Activated CD4-positive, alpha-beta T cell treated with anti-CD3 and anti-CD28 coated beads for 48 hours (primary cell): ENCODE measurements around the gene PRKD2.

Source experiments
- DNase-seq: peaks from one replicate; pipeline ENCODE4 v3.0.0-alpha.2; 2020

PRKD2 gene

DNA sequence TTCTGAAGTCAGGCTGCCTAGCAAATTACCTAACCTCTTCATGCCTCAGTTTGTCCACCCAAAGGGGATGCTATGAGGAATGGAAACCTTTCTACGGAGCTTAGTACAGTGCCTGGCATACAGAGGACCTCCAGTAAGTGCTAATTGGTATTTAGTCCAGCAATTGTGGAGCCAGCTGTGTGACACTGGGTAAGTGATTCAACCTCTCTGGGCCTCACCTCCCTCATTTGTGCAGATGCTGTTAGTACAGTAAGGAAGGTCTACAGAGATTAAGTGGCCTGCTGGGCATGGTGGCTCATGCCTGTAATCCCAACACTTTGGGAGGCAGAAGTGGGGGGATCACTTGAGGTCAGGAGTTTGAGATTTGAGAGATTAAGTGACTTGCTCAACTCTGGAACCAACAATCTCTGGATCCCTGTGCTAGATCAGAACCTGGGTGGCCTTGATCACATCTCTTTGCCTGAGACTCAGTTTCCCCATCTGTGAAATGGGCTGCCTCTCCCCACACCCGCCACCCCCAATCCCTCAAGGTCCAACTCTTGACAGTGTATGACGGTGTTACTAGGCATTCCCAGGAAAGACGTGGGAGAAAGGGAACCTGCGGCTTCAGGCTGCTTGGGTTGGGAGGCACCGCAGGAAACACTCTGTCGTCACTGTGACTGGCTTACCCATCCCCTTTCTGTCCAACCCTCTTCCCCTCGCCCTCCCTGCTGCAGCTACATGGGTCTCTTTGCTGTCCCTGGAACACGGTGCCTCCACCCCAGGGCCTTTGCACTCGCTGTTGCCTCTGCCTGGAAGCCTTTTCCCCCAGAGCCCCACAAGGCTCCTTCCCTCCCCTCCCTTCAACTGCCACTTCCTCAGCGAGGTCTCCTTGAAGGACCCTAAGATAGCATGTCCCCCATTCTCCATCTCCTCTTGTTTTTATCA, 18.3 kb downstream of the PRKD2 start:
- no peak for DNase-seq

DNA sequence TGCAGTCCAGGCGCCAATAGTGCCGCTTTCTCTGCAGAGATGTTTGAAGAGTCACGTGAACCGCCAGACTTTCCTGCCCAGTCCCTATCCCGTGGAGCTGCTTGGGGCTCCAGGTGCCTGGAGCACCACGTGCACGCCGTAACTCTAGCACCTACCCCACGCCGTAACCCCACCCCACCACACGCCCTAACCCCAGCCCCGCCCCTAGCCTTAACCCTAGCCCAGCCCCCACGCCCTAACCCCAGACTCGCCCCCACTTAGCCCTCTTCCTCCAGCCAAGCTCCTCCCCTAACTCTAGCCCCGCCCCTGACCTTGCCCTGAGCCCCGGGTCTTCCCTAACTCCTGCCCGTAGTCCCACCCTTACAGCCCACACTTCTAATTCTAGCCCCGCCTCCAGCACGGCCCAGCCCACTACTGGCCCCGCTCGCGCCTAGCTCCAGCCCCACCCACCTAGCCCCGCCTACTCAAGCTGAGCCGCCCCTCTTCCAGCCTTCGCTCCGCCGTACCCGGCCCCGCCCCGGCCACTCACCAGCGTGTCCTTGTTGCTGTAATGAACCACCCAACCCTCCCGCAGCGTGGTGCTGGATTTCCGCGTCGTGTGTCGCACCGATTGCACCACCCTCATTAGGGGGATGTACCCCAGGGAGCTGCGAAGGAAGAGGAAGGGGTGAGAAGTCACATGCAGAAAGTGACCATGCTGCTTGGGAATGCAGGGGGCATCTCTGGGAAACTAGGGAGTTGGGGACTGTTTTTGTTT, 19.5 kb downstream of the PRKD2 start:
- DNase-seq, result peak; percentile 44

DNA sequence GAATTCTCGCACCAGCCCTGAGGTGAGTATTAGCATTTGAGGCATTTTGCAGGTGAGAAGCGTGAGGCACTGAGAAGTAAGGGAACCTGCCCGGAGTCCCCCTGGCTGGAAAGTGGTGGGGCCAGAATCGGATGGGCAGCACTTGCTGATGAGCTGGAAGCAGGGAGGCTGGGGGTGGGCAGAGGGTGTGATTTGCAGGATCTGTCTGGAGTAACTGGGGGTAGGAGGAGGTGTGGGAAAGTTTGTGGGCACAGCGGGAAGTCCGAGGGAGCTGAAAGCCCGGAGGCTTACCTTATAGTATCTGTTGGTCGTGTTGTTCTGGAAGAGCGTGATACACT, 20.1 kb downstream of the PRKD2 start:
- DNase-seq, result no peak

DNA sequence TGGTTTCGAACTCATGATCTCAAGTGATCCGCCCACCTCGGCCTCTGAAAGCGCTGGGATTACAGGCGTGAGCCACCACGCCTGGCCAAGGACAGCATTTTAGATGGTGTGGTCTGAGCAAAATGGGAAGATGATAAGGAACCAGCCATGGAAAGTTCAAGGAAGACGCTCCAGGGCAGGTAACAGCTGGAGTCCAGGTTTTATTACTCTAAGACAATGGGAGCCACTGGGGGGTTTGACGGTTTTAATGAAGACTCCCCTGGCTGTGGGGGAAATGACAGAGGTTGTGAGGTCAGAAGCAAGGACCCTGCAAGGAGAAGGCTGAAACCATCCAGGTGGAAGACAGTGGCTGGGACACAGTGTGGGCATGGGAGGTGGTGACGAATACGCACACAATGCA, 20.9 kb downstream of the PRKD2 start:
- DNase-seq, result no peak

DNA sequence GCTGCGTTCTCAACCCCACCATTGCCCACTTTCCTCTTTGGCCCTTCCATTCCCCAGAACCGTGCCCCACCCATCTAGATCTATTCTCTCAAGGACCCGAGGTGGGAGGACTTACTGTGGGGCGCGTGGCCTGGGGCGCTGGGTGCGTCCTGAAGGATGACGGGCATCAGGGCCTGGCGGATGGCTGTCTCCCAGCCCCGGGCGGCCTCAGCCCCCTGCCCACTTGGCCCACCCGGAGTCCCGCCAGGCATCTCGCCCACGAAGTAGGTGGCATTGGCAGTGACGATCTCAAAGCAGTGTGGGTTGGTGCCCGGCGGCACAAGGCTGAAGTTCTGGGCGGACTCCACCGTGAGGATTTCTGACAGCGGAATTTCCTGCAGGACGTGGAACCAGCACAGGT, 23.2 kb downstream of the PRKD2 start:
- DNase-seq, result no peak

DNA sequence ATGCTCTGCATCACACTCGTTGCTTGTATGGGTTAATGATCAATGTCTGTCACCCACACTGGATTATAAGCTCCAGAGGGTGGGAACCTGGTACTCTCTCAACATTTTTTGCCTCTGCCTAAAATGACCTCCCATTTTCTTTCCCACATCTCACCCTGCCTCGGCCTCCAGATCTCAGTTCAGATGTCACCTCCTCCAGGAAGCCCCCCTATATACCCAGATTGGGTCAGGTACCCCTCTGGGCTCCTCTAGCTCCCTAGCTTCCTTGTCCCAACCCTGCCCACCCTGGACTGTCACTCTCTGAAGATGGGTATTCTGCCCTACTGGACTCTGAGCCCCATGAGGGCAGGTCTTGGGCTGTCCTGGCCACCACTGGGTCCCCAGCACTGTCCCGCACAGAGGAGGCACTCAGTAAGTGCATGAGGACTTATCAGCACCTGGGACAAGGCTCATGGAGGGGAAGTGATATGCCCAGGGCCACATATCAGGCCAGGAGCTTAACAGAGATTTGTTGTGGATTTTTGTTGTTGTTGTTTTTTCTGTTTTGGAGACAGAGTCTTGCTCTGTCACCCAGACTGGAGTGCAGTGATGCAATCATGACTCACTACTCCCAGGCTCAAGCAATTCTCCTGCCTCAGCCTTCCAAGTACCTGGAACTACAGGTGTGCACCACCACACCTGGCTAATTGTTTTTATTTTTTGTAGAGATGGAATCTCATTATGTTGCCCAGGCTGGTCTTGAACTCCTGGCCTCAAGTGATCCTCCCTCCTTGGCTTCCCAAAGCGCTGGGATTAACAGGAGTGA, 23.8 kb downstream of the PRKD2 start:
- no peak for DNase-seq

DNA sequence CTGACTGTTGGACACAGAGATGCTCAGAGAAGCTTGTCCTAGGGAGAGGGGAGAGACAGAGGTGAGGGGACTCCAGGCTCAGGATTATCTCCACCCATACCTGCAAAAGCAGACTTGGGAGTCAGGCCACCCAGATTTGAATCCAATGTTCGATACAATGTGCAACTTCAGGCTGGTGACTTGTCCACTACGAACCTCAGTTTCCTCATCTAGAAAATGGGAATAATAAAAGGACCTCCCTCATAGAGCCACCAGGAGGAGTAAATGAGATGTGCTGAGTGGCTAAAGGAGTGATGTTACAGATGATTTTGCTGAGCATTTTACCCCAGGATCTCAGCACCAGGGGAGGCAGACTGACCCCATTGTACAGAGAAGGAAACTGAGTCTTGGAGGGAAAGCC, 25.0 kb downstream of the PRKD2 start:
- DNase-seq, result no peak

DNA sequence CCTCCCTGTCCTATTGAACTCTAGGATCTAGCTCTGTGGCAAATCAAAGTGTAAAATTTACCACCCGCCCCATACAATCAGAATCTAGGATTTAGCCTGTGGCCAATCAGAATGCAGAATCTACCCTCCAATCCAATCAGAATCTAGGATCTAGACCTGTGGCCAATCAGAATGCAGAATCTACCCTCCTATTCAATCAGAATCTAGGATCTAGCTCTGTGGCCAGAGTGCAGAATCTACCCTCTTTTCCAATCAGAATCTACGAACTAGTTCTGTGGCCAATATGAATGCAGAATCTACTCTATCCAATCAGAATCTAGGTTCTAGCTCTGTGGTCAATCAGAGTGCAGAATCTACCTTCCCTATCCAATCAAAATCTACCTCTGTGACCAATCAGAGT, 25.8 kb downstream of the PRKD2 start:
- DNase-seq, result no peak

DNA sequence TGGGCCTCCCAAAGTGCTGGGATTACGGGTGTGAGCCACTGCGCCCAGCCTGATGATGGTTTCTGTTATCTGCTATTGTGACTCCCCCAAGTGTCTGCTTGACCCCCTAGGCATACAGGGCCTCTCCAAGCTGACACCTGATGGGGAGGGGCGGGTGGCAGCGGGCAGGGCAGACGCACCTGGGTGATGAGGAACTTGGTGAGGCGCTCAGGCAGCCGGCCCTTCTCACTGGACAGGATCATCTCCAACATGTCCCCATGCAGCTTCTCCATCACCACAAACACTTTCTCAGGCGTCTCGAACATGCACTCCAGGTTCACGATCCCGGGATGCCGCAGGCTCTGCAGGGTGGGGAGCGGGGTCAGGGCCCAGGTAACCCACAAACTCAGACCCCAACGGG, 27.6 kb downstream of the PRKD2 start:
- DNase-seq, result no peak

DNA sequence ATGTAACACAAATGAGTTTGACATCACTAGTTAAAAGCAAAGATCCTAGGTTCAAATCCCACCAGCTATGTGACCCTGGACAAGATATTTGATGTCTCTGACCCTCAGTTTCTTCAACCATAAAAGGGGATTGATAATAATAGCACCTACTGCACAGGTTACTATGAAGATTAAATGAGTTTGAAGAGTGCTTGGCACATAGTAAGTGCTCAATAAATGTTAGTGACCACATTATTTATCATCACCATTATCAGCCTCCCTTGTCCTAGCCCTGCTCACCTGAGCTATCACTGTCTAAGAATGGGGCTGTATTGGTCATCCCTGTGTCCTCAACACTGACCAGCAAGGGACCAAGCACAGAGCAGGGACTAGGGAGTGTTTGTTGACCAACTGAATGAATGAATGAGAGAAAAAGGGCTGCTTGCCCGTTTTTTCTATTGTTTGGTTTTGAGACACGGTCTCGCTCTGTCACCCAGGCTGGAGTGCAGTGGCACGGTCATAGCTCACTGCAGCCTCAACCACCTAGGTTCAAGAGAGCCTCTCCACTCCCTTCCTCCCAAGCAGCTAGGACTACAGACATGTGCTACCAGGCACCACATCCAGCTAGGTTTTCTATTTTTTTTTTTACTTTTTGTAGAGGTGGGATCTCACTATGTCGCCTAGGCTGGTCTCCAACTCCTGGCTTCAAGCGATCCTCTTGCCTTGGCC, 29.3 kb downstream of the PRKD2 start:
- DNase-seq, result no peak

DNA sequence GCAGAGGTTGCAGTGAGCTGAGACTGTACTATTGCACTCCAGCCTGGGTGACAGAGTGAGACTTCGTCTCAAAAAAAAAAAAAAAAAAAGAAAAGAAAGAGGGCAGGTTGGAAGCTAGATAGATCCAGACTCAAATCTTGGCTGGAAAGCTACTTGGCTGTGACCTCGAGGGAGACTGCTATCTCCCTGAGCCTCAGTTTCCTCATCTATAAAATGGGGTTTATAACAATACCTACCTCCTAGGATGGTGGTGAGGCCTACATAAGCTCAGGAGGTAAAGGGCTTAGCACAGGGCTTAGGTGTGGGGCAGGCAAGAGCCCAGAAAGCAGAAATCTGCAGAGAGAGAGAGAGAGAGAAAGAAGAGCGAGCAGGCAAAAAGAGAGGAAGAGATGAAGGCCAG, 31.7 kb downstream of the PRKD2 start:
- DNase-seq, result no peak

DNA sequence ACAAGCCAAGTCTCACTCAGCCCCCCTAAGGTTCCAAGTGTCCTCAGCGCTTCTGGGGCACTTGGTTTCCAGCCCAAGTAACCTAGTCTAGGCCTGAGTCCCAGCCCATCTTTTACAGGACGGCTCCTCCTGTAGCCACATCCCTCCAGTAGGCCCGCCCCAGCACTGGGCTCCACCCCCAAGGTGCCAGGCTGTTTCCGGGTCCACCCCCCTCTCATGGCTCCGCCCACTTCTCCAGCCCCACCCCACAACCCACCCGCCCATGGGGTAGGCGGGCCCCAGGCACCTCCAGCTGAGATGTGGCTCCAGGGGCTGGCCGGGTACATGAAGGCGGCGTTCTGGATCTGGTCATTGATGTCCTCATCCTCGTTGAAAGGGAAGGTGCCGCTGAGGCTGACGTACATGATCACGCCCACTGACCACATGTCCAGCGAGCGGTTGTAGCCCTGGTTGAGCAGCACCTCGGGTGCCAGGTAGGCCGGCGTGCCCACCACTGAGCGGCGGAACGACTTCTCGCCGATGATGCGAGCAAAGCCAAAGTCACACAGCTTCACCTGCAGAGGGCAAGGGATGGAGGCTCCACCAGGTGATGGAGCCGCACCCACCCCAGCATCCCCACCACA, 38.7 kb downstream of the PRKD2 start:
- peak; percentile 84 for DNase-seq

DNA sequence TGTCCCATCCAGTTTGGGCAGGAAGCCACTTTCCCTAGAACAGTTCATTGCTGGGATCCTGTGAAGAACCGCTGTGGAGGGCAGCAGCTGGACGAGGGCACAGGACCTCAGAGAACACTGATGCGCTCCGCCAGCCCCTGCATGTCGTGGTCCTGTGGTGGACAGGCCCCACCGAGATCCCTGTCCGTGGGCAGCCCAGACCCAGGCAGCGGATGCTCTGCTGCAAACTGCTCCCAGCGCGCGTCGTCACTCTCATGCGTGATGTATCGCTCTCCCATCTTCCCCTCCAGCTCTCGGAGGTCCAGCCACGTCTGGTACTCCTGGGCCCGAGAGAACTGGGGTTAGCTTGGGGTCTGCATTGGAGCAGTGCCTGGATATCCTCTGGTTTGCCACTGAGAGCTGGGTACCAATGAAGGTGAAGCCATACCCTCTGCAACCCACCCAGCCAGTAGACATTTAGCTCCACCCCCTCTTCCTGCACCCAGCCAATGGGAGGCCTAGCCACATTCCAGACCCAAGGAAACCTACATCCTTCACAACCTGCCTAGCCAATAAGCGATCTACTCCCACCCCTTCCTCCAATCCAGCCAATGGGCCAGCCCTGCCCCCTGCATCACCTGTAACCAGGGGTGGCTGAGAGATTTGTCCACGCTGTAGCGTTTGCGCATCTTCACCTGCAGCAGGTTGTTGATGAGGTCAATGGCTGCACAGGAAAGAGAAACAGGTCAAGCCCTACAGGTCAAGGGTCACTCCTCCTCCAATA, 42.3 kb downstream of the PRKD2 start:
- DNase-seq, result no peak

DNA sequence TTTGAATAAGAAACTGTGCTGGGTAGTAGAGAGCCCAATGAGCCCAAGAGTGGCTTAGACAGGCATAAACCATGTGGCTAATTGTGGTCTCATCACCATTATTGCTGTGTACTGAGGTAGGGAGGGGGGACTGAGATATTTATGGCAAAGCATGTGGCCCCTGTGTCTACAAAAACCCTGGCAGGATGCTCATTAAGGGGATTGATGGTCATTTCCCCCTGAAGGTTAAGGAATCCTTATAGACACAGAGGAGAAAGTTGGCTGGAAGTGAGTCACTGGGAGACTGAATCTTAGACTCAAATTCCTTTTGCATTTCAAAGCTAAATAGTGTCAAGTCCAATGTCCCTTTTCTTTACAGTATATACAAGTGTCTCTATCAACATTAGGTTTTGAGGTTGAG, 46.1 kb downstream of the PRKD2 start:
- DNase-seq, result no peak

DNA sequence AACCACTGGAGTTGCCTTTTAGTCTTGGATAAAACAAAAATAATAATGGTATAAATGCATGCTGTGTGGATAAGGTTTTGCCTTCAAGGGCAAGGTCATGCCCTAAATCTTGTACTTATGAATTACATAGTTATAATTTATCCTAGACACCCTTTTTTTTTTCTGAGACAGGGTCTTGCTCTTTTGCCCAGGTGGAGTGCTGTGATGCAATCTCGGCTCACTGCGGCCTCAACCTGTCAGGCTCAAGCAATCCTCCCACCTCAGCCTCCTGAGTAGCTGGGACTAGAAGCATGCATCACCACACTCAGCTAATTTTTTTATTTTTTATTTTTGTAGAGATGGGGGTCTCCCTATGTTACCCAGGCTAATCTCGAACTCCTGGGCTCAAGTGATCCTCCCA, 48.3 kb downstream of the PRKD2 start:
- DNase-seq, result no peak

DNA sequence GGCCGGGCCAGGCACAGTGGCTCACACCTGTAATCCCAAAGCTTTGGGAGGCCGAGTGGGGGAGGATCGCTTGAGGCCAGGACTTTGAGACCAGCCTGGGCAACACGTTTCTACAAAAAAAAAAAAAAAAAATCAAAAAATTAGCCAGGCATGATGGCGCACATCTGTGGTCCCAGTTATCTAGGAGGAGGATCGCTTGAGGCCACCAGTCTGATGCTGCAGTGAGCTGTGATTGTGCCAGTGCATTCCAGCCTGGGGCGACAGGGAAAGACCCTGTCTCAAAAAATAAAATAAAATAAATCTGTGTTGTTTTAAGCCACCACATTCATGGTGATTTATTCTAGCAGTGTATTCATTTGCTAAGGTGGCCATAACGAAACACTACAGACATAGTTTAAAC, 51.8 kb downstream of the PRKD2 start:
- DNase-seq, result no peak

DNA sequence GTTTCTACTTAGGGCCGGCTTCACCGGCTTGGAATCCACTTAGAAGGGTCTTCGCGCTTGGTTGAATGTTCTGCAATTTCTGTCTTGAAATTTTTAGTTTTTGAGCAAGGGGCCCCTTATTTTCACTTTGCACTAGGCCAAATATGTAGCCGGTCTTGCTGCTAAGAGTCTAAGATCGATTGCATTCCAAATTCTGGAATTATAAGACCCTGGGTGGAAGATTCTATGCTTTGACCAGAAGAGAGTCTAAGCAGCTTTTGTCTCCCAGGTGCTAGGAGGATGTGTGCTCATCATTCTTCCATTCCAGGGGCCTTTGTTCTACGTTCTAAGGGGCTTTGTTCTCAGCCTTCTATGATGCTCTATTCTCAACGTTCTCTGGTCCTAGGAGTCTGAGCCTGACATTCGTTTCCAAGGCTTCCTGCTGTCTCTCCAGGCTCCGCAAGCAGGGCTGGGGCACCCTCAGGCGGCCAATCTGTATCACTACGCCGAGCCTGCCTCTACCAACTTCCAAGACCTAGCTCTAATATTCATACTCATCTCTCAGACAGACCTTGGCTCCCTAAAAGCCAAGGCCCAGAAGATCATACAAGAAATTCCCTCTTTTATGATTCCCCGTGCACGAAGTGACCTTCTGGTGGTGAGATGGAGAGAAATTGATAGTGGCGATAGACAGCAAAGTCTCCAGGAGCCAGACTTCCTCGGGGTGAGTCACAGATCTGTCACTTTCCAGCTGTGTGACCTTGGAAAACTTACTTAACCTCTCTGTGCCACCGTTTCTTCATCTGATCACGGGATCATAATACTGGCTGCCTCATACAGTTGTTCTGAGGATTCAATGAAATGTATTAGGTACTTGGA, 55.0 kb downstream of the PRKD2 start:
- peak; percentile 86 for DNase-seq

DNA sequence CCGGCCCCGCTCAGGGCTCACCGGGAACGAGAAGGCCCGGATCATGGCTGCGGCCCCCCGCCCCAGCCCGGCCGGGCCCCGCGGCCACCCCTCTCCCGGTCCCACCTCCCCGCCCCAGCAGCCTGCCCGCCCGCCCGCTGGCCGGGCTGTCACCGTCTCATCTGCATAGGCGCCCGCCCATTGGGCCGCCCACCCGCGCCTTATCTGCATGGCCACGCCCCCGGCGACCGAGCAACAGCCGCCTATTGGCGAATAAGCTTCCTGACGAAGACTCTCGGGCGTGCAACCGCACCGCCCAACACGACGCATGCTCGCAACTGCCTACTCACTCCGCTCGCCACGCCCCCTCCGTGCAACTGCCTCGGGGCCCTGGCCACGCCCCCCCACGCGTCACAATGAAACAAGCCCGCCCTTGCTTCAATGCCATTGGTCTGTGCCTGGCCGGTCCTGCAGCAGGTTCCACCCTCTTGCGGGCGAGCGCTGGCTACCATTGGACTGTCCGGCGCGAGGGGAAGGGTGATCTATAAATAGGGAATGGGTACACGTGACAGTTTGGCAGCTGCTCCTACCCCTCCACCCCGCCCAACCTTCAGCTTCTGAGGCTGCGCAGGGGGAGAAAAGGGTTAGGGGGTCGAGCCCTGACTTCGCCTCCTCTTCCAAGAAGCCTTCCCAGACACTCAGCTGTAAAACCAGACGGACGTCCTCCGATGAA, 55.7 kb downstream of the PRKD2 start, which contains the start of gene DACT3:
TSS of gene DACT3 (minus strand) at position 163 of the 712 bp plus-strand sequence. CDS start at position 45, 118 bp downstream.
- peak; percentile 100 for DNase-seq

DNA sequence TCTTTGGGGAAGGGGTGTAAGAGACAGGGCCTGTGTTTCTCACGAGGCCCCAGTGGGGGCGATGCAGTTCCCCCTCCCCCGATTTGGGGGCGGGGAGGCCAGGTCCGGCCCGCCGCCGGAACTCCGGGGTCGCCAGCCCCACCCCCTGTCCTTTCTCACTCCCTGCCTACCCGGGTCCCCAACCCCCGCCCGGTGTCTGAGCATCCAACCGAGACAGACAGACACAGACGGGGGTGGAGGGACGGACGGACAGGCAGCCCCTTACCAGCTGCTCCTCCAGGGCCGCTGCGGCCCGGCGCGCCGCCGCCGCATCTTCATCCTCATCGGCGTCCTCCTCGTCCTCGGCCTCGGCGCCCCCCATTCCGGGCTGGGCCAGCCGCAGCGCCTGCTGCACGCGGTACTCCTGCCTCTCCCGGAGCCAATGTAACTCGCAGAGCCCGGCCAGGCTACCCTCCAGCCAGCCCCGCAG, 56.3 kb downstream of the PRKD2 start:
- DNase-seq, result peak; percentile 31
